GM18498 (cell line): ENCODE measurements around the gene CDH18.

Experiments used
- ATAC-seq: cut with Tn5 transposase; IDR thresholded peaks from one replicate; pipeline ENCODE4 v1.9.1; 2021; ENCODE audit warnings: mild to moderate bottlenecking, moderate library complexity; ENCODE audit not compliant: unreplicated experiment

Gene CDH18, protein sequence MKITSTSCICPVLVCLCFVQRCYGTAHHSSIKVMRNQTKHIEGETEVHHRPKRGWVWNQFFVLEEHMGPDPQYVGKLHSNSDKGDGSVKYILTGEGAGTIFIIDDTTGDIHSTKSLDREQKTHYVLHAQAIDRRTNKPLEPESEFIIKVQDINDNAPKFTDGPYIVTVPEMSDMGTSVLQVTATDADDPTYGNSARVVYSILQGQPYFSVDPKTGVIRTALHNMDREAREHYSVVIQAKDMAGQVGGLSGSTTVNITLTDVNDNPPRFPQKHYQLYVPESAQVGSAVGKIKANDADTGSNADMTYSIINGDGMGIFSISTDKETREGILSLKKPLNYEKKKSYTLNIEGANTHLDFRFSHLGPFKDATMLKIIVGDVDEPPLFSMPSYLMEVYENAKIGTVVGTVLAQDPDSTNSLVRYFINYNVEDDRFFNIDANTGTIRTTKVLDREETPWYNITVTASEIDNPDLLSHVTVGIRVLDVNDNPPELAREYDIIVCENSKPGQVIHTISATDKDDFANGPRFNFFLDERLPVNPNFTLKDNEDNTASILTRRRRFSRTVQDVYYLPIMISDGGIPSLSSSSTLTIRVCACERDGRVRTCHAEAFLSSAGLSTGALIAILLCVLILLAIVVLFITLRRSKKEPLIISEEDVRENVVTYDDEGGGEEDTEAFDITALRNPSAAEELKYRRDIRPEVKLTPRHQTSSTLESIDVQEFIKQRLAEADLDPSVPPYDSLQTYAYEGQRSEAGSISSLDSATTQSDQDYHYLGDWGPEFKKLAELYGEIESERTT

DNA sequence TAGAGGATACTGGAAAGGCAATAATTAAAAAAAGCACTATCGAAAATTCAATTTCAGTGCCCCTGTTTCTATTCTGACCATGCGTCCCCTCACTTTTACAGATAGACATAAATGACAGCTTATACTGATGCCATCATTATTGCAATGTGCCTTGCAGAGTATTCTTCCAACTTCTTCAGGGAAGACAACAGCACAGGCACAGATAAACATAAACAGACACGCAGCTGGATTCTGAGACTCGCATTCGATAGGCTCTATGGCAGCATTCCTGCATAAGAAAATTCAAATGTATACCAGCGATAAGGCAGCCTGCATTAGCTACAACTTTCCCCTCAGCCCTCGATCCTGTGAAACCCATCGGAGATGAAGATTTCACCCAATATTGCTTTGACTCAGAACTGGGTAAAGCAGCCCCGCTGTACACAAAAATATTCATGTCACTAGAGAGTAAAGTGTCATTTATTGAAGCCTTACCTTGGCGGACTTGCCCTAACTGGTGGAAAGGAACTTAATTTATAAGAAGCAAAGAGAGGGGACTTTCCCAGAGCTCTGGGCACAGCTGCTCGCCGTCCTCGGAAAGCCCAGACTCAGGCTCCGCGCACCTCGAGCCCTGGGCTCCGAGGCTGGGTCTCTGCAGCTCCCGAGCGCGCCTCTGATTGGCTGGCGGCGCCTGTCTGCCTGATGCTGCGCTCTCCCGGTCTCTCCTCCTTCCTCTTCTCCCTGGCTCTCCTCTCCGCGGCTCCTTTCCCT is at the start of gene CDH18:
TSS of gene CDH18 (minus strand) at position 589 of the 750 bp plus-strand sequence. CDS start 149,214 bp downstream, outside the sequence.
- ATAC-seq, result no peak

DNA sequence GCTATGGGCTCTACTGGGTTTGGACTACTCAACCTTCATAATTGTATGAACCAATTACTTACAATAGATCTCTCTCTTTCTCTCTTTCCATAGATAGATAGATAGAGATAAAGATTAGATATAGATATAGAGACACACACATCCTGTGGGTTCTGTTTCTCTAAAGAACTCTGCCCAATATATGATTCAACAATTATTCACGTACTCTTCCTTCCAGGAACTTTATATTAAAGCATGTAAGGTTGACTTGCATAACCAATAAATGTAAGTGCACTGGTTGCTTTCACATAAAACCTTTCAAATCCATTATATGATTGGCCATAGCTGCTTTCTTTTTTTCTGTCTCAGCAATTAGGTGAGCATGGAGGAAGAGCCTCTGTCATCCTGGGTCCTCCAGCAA is 46.7 kb upstream of the CDH18 start:
- ATAC-seq, result no peak

DNA sequence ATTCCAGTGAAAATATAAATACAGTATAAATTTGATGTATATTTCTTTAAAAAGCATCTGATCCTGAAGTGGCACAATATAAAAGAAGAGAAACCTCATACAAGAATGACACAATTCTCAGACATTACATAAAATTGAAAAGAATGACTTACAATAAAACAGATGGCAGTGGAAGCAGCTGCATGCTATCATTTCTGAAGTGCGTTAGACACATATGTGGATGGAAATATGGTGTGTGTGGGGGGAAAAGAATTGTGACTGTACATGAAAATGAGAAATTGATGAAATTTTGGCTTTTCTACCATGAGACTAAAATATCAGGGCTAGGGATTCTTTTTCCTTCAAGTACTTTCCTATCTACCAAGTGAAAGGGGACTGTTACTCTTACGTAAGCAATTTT is 45.9 kb upstream of the CDH18 start:
- no peak for ATAC-seq

DNA sequence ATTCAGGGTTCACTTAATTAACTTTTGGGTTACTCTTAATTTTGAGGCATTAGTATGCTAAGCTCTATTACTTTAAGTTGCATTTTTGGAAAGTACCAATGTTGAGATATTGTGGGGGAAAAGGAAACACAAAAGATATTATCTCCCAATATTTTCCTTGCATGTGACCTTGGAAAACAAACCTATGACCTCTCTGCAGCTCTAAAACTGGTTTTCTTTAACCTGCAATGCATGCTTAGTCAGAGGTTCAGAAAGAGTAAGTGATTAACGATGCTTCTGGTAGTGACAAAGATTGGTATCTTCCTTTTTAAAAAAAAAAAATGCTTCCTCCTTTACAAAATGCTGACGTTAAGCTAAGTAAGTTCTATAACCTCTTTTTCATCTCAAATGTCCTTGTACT is 44.9 kb upstream of the CDH18 start:
- ATAC-seq, result no peak

DNA sequence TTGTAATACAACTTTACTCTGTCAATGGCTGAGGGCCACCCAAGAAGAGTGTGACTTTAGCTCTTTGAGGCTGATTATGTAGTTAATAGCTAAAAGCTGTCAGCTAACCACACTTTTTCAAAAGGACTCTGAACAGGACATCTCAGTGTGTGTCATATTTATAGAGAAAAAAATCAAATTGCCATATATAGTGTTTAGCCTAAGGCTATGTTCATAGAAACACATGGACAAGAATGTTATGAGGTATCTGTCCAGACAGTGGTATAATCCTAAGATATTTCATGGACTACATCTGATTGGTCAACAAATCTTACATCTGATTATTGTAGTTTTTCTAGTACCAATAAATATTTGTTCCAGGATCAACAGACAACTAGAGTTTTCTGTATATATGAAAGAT is 42.1 kb upstream of the CDH18 start:
- ATAC-seq, result no peak

DNA sequence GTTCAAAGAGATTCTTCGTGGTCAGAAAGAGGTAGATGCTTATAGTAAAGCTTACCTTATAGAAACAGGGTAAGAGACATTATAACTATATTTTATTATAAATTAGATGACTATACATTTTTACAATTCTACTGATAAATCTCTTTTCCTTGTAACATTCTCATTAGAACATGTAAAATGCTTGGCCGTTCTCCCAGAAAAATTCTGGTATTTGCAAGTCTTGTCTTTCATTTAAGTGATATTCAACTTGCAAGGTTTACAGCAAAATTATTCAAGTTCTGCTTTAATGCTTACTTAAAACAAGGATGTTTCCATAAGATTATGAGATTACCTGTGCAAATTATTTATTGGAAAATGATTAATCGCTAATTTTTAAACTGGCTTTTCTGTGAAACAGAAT is 41.3 kb upstream of the CDH18 start:
- no peak for ATAC-seq

DNA sequence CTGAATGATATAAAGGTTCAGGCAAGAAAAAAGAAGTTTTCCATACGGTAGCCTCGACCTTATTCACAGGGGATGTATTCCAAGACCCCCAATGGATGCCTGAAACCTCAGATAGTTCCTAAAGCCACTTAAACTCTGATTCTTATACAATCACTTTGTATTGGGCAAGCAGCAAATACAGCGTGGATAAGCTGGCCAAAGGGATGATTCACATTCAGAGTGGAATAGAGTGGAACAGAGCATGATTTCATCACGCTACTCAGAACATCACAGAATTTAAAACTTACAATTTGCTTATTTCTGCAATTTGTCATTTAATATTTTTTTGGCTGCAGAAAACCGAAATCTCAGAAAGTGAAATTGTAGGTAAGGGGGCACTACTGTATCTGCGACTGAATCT is 40.5 kb upstream of the CDH18 start:
- ATAC-seq, result no peak

DNA sequence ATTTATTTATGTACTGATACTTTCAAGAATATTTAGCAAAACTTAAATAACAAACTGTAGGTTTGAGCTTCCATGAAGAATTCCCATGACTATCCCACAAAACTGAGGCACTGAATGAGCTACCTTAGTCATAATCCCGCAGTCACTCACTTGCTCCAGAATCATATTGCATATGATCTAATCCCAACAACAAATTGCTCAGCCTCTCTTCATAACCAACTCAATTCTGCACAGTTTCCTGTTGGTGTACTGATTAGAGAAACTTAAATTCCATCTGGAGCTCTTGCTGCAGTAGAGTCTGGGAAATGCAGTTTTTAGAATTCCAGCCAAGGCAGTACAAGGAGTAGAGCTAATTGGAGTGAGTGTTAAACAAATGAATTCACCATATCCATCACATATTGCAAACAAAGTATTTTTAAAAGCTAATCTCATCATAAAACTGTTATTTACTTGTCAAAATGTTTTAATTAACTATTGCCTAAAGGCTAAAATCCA is 35.7 kb upstream of the CDH18 start:
- no peak for ATAC-seq

DNA sequence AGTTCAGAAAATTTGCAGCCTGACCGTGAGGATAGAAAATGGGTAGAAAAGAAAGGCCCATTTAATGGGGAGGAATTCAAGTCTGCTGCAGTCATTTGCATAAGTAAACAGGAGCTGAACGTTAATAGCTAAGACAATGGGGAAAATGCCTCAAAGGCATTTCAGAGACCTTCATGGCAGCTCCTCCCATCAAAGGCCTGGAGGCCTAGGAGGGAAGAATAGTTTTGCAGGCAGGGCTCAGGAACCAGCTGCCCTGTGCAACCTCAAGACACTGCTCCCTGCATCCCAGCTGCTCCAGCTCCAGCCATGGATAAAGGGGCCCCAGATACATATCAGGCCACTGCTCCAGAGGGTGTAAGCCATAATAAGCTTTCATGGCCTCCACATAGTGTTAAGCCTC is 32.2 kb upstream of the CDH18 start:
- ATAC-seq, result no peak

DNA sequence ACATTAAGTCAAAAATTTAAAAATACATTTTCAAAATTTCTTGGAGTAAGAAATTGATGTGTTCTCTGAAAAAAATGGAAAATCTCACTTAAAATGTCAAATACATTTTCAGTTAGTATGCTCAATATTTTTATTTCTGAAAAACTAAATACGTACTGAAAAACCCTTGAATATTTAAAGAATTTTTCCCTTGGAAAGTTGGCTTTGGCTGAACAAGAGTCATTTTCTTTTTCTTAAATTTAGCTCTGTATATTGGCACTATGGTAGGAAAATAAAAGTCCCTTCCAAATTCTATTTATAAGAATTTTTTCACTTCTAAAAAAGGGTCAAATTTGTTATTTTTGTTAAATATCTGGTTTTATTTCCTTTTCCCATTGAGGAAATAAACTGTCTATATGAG is 29.0 kb upstream of the CDH18 start:
- no peak for ATAC-seq

DNA sequence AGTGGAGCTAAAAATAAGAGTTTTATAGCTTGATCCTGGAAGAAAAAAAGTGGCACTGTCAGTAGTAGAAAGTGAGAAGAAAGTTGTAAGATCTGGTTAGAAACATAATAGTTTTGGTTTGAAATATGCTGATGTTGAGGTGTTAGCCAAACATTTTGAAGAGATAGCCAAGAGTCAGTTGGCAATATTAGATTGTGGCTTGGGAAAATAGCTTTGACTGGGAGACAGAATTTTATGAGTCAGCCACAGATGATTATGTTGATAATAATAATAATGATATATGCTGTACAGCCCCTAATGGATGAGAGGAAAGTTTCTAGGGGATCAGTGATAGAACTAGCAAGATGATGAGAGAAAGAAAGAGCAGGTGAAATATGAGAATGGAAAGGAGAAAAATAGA is 12.4 kb upstream of the CDH18 start:
- no peak for ATAC-seq

DNA sequence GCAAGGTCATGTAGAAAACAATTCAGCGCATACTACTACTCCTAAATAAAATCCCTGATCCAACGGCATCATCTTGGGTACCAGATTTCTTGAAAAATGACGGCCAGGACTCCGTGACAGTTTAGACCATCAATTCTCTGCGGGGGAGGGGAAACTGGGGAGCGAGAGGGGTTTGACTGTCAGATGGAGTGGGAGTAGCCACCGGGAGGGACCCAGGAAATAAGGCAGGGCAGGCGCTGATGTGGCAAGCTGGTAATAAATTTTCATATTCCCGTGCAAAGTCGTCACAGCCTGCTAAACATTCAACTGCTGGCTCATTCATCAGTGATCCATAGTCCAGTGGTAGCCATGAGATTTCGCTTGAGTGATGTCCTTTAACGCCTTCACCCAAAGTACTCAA is 457 bp upstream of the CDH18 start:
- ATAC-seq, result no peak

DNA sequence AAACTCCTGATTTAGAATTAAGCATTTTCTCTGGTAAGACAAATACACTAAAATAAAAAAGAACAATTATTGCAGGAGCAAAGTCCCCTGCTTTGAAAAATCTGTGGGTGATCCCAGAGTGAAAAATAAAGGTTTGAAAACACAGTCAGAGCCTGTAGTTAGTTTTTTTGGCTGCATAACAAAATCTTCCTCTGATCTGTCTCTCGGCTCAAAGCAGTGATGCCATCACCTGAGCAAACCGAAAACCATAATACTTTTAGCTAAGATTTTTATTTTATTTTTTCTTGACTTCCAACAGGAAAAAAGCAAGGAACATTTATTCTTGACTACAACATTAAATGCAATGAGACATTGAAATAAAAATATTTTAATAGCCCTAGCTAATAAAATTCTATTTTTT is 1.2 kb downstream of the CDH18 start:
- ATAC-seq, result no peak

DNA sequence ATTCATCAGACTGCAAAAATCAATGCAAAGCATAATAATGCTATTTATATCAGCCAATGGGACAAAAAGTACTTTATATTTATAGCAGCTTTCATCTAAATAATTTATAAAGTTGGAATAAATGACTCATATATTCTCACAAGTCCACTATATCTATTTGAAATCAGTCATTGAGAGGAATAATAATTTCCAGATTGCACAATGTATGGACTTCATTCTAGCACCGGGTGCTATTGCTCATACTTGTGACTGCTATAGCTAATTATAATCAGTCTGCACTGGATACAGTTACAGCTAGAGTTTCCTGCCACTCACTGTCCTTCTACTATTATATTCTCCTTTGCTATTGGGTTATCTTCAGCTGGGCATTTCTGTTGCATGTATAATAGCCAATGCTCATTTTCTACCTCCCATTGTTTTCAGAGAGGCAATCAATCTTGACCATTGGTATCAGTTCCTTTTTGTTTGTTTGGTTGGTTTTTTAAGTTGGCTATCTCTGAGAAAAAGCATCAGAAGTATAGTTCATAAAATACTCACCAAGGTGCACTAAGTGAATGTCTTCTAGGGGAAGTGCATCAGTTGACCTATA is 1.9 kb downstream of the CDH18 start:
- no peak for ATAC-seq

DNA sequence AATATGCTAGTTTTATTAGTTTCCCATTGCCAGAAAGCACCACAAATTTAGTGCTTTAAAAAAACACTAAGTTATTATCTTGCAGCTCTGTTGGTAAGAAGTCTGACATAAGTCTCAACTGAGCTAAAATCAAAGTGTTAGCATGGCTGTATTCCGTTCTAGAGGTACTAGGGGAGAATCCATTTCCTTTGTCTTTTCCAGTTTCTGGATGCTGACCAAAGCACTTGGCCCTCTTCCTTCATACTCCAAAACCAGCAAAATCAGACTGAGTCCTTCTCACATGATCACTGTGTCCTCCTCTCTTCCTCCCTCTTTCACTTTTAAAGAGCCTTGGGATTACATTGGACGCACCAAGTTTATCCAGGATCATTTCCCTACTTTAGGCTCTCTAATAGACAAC is 9.5 kb downstream of the CDH18 start:
- ATAC-seq, result no peak

DNA sequence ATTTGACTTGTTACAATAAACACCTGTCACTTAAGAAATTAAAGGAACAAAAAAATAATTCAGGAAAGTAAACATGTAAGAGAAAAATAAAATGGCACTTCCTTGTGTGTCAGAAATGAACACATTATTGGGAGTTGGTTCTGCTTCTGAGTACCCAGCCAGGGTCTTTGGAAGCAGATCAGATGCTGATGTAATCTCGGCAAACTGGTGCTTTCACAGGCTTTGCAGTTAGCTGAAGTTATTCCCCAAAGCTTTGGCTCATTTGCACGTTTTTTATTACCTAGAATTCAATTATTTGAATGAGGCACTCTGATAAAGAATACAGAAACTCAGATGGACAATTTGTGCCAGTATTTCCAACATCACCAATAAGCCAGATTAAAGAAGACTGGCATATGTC is 10.9 kb downstream of the CDH18 start:
- ATAC-seq, result no peak

DNA sequence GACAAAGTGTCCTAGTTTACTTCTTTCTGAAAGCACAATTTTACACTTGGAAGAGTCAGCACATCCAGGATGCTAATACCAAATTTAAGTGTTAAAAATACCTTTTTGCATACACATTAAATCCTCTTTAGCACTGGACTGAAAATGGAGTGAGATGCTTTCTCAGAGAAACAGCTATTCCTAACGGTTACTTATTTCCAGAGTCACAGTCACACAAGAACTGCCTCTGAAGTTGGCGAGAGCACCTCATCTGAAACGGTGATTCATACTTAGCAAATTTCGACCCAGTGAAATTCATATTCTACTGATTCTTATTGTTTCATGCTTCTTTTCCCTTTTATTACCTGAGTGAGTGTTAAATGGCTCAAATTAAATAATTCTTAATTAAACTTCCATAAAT is 12.2 kb downstream of the CDH18 start:
- no peak for ATAC-seq

DNA sequence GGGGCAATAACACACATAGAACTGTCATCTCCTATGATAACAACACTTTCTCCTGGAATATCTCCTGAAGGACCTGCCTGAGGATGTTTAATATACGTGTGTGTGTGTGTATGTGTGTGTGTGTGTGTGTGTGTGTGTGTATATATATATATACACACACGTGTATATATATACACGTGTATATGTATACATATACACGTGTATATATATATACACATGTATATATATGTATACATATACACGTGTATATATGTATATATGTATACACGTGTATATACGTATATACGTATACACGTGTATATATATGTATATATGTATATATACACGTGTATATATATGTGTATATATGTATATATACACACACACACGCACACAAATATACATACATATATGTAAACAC is 27.5 kb downstream of the CDH18 start:
- ATAC-seq, result no peak

DNA sequence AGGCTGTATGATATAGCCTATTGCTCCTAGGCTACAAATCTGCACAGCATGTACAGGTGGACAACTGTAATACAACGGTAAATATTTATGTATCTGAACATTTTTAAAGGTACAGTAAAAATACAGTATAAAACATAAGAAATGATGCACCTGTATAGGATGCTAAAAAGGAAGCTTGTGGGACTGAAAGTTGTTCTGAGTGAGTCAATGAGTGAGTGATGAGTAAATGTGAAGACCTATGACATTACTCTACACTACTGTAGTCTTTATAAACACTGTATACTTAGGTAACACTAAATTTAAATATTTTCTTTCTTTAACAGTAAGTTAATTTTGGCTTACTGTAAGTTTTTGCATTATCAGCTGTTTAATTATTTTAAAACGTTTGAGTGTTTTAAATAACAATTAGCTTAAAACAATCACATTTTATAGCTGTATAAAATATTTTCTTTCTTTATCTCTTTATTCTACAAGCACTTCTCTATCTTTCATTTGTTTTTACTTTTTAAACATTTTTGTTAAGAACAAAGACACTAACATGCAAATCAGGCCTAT is 28.1 kb downstream of the CDH18 start:
- ATAC-seq, result no peak

DNA sequence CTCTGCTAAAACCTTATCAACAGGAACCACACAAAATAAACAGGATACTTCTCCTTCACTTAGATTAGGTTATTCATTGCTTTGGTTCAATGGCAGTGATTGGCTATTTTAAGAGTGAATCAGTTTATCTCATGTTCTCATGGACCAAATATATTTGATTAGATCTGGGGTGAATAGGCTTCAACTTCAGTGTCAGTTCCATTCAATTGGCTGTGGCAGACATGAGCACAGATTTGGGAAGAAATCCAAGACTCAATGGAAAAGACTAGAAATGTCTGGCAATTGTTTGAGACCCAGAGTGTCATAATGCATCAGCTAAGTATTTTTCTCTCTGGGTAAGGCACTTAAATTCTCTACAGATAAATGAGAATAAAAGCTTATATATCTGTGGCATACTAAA is 37.1 kb downstream of the CDH18 start:
- ATAC-seq, result no peak

DNA sequence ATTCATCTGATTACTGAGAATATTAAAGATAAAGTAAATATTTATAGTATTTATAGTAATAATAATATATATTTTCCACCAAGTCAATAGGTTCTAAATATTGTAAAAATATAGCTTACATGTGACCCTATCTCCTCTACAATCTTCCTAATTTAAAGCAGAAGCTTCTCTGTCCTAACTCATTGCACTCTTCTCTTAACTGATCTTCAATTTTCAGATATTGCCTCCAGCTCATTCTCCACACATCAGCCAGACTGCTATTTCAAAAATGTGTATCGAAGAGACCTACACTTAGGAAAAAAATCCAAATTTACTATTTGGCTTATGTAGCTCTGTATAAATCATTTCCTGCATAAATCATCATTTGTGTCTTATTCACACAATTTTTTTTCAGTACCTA is 47.8 kb downstream of the CDH18 start:
- ATAC-seq, result no peak
